Smooth muscle cell of the brain vasculature (primary cell): Measurements from ENCODE around the gene GBA2.

Experiments used
- DNase-seq: peaks from one replicate; pipeline ENCODE4 v3.0.0-alpha.2; 2012; ENCODE audit warnings: low read depth, low spot score

GBA2 gene

DNA sequence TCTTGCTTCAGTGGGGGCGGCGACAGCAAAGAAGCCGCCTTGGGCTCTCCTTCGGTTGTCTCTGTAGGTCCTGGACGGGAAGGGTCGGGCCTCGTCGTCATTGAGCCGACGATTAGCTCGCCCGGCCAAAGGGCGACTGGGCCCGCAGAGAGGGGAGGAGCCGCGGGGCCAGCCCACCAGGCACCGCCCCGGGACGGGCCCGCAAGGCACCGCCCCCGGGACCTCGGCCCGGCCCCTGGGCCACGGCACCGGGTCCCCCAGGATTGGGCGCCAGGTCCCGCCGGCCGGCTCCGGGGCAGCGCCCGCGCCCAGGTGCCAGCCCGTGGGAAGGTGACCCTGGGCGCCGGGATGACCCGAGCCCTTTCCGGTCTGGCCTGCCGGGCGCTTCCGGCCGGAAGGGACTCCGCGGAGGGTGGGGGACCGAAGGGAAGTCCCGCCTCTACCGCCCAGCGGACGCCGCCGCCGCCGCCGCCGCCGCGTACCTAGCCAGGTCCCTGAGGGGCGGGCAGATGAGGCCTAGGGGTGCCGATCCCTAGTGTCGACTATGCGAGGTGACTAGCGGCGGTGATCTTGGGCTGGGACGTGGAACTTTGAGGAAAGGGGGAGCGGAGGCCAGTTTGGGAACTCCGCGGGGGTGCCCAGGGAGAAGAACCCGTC lies at the start of gene GBA2, which contains the start of gene RGP1:
GBA2 (minus strand) TSS at position 371 of the 657 bp plus-strand sequence. CDS start 524 bp downstream, outside the sequence.
RGP1 (plus strand) TSS at position 430 of the 657 bp plus-strand sequence. CDS start 469 bp downstream, outside the sequence.
- DNase-seq: no peak

DNA sequence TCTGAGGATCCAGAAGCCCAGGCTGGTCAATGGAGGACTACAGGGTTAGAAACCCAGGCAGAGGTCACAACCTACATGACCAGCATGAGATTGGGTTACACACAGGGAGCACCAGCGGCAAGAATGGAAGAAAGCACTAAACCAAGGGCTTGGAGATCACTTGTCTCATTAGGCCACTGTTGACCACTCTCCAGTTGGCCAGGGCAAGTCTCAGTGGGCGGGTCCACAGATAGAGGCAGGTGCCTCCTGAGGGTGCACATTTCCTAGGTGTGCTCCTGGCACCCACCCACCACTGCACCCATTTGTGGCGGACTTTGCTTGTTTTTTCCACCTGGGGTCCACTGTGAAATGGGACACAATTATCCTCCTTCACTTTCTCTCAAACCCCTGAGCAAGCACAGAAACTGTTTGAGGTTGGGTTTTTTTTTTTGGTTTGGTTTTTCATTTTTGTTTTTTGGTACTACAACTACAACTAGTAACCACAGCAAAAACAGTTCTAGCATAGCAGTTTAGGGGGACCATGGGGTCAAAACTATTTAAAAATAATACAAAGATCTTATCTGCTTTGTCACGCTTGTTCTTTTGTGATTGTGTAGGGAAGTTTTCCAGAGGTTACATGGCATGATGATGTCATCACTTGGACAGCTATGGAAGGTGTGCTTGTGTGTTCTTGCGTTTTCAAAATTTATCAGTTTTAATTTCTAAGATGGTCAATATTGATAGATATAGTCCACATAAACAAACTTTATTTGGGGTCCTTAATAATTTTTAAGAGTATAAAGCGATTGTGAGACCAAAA lies 48.5 kb upstream of the GBA2 start:
- DNase-seq: no peak

DNA sequence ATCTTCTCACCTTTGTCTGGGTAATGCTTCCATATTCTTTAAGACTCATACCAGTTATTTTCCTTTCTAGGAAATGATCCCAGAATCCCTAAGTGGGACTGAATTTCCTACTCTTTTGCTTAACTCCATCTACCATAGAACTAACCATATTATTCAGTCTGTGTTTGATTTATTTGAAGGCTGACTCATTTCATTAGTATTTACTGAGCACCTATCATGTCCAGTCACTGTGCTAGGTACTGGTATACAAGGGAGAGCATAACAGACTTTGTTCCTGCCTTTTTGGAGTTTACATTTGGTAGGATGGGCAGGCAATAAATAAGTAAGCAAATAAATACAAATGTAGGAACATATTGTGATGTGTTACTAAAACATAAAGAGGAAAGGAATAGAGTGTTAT lies 46.7 kb upstream of the GBA2 start:
- no peak for DNase-seq

DNA sequence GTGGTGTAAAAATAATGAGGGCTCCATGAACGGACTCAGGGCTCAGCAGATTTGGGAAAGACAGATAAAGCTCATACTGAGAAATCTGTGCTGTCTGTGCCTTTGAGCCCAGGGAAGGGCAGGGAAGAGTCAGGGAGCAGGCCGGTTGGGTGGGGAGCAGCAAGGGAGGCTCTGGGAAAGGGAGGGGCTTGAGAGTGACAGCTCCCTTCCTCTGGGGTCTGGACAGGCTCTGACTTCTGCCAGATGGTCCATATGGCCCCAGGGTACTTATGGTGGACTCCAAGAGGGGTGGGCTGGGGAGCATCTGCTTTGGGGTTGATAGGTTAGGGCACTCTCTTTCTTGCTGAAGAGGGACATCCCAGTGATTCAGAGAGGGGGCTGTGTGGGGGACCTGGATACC lies 44.4 kb upstream of the GBA2 start:
- no peak for DNase-seq

DNA sequence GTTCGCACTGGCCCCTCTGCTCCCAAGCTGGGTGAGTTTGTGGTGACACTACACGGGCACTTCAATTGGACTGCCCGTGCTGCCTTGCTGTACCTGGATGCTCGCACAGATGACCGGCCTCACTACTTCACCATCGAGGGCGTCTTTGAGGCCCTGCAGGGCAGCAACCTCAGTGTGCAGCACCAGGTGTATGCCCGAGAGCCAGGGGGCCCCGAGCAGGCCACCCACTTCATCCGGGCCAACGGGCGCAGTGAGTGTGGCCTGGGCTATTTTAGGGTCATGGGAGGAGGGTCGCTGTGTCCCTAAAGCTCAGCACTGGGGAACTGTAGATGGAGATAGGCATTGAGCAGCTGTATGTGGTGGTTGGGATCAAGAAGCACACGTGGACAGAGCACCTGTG lies 43.8 kb upstream of the GBA2 start:
- no peak for DNase-seq

DNA sequence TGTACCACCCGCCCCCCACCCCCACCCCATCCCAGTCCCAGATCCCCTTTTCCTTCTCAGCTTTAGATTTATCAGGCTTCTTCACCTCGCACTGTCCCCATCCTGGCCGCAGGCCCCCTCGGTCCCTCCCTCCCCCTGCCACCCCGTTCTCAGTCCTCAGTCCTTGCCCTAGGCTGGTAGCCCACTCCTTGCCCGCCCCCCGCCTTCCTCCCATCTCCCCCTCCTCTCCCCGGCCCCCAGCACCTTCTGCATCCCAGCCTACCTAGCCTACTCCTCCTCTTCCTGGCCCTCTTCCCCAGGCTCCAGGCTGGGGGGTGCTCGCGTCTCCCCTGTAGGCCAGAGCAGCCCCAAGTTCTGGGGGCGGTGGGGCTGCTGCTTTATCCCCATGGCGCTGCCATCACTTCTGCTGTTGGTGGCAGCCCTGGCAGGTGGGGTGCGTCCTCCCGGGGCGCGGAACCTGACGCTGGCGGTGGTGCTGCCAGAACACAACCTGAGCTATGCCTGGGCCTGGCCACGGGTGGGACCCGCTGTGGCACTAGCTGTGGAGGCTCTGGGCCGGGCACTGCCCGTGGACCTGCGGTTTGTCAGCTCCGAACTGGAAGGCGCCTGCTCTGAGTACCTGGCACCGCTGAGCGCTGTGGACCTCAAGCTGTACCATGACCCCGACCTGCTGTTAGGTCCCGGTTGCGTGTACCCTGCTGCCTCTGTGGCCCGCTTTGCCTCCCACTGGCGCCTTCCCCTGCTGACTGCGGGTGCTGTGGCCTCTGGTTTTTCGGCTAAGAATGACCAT lies 43.2 kb upstream of the GBA2 start:
- no peak for DNase-seq

DNA sequence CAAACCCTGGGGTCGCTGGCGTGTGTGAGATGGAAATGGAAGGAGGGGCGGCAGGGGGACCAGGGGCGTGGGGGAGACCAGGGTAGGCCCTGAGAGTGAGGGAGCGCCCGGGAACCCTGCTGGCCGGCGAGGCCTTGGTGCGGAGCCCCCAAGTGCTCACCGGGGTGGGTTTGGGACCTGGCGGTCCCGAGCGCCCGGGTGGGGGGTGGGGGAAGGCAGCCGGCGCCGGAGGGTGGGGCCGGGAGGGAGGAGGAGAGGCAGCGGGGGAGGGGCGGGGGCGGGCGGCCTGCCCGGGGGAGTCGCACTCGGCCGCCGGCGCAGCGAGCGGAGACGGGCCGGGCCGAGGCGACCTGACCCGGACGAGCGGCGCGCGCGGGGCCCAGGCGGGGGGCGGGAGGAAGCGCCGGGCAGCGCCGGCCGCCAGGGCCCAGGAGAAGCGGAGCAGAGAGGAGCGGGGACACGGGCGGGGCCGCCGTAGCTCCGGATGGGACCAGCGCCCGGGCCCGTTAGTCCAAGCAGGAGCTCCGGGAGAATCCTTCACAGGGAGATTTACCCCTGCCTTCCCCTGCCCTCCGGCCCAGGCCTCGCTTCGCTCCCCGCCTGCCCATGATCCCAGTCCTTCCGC lies 42.4 kb upstream of the GBA2 start, which contains the start of gene NPR2:
NPR2 (plus strand) TSS at position 295 of the 625 bp plus-strand sequence. CDS start 818 bp downstream, outside the sequence.
- DNase-seq: no peak

DNA sequence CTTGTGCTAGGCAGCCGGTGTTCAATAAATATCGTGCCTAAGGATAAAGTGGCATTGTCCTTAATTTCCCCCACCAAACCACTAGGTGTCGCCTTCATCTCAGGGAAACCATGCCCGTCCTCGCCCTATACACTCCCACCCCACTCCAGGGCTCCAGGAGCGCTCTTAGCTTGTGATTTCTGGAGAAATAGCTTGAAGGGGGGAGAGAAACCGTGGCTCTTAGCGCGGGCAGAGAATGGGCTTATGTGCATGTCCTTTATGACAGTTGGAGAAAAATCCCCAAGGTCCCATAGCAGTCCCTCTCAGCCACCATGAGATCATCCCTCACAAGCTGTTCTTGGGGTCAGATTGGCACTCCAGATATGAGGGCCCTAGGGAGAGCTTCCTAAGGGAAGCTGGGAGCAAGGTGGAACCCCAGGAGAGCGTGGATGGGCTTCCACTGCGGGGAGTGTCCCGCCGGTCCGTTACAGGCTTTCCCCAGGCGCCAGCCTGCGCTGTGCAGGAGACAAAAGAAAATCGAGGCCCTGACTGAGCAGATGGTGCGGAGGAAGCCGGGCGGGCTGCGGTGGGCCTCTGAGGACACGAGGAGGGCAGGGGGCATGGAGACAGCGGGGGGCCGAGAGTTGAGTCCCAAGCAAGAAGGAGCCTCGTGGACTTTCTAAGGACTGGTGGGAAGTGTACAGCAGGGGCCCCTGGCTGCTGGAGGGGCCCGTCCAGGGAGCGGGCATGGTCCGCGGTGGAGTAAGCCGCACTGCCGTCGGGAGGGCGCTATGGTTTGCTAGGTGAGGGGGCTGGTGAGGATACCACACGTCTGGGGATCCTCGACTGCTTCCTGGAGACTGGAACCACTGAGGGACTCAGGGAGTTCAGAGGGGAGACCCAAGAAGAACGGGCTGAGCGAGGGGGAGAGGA lies 41.6 kb upstream of the GBA2 start:
- DNase-seq: peak; percentile 73

DNA sequence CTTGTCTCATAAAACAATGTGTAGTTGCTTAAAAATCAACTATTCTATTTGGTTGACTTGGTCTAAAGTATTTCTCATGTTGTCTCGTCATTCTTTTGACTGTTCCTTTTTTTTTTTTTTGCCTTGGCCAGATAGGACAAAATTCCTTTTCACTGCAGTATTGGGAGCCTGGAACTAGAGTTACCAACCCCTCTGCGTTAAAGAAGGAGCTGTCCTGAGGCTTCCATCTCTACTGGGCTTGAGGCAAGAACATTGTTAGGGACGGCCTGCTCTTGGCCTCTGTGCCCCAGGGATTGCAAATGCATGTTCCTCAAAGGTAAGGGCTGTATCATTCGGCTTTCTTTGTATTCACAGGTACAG lies 41.0 kb upstream of the GBA2 start:
- DNase-seq: no peak

DNA sequence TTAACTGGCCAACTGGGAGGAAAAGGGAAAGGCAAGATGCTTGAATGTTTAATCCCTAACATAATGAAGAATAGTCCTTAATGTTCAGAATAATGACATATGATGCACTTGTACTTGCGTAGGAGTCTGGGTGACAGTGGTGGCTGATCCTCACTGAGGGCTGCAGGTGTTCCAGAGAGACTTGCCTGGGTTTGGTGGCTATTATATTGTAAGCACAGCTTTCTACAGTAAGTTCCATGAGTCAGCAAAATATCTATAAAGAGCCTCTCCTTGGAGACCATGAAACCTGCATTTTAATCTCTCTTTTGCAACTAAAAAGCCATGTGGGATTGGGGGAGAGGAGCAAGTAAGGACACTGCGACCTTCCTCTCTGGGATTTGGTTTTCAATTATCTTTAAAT lies 40.5 kb upstream of the GBA2 start:
- no peak for DNase-seq

DNA sequence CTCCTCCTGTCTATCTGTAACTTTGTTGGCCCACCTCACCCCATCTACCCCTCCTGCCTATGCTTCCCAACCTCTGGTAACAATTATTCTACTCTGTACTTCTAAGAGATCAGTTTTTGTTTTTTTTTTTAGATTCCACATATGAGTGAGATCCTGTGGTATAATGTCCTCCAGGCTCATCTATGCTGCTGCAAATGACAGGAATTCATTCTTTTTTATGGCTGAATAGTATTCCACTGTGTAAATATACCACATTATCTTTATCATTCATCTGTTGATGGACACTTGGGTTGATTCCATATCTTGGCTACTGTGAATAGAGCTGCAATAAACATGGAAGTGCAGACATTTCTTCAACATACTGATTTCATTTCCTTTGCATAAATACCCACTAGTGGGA lies 34.4 kb upstream of the GBA2 start:
- no peak for DNase-seq

DNA sequence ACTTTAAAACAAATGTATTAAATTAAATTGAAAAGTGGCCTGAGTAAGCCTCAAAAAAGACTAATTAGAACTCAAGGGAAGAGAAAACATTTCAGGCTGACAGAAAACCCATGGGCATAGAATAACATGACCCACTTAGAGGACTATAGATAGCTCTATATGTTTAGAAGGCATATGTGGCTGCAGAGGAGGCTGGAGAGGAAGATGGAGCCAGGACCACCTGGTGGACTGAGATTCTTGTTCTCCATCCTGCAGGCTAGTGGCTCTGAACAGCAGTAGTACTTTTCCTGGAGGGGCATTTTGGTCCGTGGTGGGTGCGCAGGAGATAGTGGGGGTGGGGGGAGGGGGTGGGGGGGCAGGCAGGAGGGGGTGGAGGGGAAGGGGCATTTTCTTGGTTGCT lies 32.0 kb upstream of the GBA2 start:
- no peak for DNase-seq

DNA sequence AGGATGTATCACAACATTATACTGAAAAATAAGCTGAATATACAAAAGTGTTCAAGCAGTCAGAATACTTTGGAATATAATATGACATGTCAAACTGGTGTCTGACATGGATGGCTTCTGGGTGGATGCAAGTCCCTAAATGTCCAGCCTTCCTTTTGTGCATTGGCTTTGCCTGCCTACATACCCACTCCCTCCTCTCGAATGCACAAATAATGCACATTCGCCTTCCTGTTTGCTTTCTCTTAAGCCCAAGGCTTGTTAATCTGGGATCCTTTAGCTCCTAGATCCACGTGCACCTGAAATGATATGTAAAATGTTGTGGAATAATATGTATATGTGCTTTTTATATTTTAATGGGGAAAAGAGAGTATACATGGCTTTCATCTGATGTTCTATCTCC lies 29.5 kb upstream of the GBA2 start:
- no peak for DNase-seq

DNA sequence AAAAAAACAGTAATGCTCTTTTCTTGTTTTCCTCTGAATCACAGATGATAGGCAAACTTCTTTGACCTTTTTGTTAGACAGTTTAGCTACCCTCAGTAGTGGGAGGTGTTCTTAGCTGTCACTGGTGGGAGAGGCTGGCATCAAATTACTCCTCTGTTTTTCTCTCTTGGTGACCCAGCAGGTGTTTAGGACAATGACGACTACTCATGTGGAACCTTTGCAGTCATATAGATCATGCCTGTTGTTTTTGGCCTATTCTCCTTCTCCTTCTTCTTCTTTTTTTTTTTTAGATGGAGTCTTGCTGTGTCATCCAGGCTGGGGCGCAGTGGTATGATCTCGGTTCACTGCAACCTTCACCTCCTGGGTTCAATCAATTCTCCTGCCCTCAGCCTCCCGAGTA lies 27.0 kb upstream of the GBA2 start:
- no peak for DNase-seq

DNA sequence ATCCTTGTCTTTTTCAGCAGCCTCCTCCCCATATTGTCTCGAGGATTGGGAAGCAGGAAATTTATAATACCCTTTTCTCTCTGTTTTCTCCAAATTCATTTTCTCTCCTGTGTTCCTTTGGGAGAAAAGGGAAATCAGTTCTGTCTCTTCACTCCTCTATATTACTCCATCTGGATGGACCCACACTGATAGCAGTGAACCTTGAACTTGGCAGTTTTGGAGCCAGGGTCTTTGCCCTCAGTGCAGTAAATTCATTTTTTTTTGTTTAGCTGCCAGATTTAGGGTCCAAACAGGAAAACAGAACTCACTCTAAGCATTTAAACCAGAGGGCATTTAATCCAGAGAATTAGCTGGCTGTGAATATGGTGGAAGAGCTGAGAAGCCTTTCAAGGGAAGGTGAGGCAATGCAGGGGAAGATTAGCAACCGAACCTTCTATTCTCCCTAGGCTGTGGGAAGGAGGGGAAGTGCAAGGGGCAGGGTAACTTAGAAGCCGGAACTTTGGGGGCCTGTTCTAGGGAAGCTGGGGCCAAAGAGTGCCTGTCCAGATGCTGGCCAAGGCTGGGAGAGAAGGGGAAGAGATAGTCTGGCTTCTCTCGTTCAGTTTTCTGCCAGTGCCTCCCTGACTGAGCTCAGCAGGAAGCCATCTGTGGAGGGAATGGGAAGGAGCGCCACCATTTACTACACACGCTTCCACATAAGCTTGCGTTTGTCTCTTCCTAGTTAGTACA lies 26.0 kb upstream of the GBA2 start:
- no peak for DNase-seq

DNA sequence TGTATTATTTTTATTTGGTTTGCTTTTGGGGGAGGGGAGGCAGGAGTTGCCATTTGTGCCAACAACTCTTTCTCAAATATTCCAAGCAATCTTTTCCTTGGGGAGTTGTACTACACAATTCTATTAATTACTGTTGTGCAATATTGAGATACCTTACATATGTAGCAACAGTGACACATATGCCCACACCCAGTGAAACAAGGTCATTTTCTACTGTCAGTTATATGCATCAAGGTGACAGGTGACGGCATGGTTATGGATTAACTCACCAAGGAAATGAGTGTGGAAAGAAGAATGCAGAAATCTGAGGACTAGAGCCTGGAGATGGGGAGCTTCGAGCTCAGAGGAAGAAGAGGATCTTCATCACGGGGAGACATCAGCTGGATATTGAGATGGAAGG lies 22.9 kb upstream of the GBA2 start:
- DNase-seq: no peak

DNA sequence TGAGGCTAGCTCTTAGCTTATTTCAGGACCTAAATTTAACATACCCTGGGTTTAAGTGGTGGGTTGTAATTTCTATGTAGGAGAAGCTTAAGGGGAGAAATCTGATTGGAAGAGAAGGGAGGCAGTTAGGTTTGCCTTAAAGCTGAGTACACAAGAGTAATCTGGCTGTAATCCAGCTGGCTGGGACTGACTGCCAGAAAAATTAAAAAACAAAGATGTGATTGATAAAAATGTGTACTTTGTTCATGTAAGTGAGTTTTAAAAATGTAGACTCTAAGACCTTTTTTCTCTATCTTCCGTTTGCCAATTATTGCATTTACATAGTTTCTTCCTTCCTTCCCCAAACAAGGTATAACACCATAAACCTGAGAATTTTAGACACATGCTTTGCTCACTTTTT lies 22.5 kb upstream of the GBA2 start:
- DNase-seq: no peak

DNA sequence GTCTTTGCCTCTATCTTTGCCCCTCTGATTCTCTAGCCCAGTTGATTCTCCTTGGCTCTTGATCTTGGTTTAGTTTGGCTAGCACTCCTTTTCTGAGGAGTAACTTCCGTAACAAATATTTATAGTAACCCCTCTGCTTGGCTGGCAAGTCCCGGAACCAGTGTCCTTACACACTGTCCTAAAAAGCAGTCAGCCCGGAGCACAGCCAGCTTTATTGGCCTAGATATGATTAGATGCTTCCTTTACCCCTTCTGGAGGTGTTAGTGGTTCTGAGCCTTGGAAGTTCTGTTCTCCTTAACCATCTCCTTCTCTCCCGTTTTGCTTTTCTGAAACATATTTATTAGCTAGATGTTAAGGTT lies 22.0 kb upstream of the GBA2 start:
- DNase-seq: no peak

DNA sequence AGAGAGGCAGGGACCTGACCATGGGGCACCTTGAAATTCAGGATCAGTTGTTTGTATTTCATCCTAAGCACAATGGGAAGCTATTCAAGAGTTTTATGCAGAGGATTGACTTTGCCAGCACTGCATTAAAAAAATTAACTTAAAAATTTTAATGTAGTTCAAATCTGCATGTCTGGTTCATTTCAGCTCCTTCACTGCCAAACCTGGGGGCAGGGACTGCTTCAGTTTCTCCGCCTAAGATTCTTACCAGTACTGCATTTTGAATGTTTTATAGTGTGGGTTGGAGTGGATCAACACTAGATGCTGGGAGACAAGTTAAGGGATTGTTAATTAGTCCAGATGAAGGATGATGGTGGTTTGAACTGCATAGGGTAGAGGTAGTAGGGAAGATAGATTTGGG lies 20.7 kb upstream of the GBA2 start:
- no peak for DNase-seq

DNA sequence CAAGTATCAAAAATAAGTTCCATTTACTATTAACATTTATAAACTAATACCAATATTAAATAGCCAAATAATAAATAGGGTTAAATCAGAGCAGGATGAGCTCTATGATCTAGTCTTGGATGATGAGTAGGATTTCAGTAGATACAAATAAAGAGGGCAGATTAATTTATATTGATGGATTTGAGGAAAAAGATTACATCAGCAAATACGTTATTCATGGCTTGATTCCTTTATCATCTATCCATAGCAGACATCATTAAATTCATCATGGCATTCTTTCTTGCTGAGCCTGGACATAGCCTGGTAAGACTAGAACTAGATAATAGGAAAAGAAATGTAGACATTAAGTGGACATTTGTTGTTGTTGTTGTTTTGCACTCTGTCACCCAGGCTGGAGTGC lies 18.4 kb upstream of the GBA2 start:
- DNase-seq: no peak
